HepG2 (cell line): ENCODE measurements around the gene PPFIA2. TPM values are rescaled to one million over a fixed set of nuclear protein-coding genes. Genes with fewer than 3 reads are reported as not detected.

ENCODE experiments used
- ATAC-seq: fragments of 200-7000 bp; cut with Tn5 transposase; 3 replicates; pipeline ENCODE4 v1.9.1; 2020; ENCODE audit warnings: mild to moderate bottlenecking, moderate library complexity
- BruUV-seq: library from RNA; stranded (reverse); fragments of 400-500 nt; replicated peaks from 2 replicates; lab custom pipeline; 2021; lab: Mats Ljungman, UMichigan
- CTCF ChIA-PET: fragments of 300-600 bp; formaldehyde crosslinking; extraction: SDS; loops from one replicate; lab custom pipeline; 2021; ENCODE audit warnings: low total read pairs, inconsistent platforms, low intra/inter-chr PET ratio; lab: Yijun Ruan, JAX
- POLR2A ChIA-PET: fragments of 350-600 bp; sonication (Branson Sonifier 250); formaldehyde crosslinking; loops from one replicate; lab custom pipeline; 2020; ENCODE audit warnings: antibody characterized with exemption, inconsistent platforms; lab: Yijun Ruan, JAX
- DNase-seq: peaks from one replicate; pipeline ENCODE4 v3.0.0-alpha.2; 2015; ENCODE audit warnings: low spot score
- FAIRE-seq: peaks from 3 replicates; lab custom pipeline; 2011; peaks lifted over from hg19 to GRCh38; lab: Jason Lieb, UNC
- H2AFZ ChIP-seq: one replicate; pipeline ENCODE4 v1.6.1; 2011; ENCODE audit warnings: low read length, inconsistent platforms
- H3K27ac ChIP-seq: fragments of 300-600 bp; 3 replicates; pipeline ENCODE4 v1.8.0; 2011; ENCODE audit warnings: mixed run types, mild to moderate bottlenecking, mixed read lengths, low read length, inconsistent platforms; ENCODE audit not compliant: insufficient read depth; ENCODE audit errors: extremely low read length
- H3K27me3 ChIP-seq, 2 experiments: fragments of 200-600 bp in 1 of 2; 2 replicates in 1 of 2; 3 replicates in 1 of 2; pipeline versions ENCODE4 v1.6.0 to v1.8.0; 2011; ENCODE audit warnings: low read length in 2 of 2, mild to moderate bottlenecking in 2 of 2, moderate library complexity in 2 of 2, inconsistent platforms in 1 of 2; ENCODE audit not compliant: insufficient read depth in 2 of 2, control insufficient read depth in 1 of 2
- H3K36me3 ChIP-seq, 2 experiments: fragments of 200-600 bp in 1 of 2; replicated peaks in 1 of 2; 2 replicates in 1 of 2; 3 replicates in 1 of 2; pipeline versions ENCODE4 v1.5.1 to v1.8.0; 2011; ENCODE audit warnings: low read length in 2 of 2, inconsistent platforms in 1 of 2; ENCODE audit not compliant: insufficient read depth in 2 of 2, control insufficient read depth in 1 of 2
- H3K4me1 ChIP-seq: 2 replicates; pipeline ENCODE4 v1.5.1; 2012; ENCODE audit warnings: low read length, inconsistent platforms; ENCODE audit not compliant: insufficient read depth
- H3K4me2 ChIP-seq: 2 replicates; pipeline ENCODE4 v1.6.0; 2011; ENCODE audit warnings: low read depth, low read length, inconsistent platforms
- H3K4me3 ChIP-seq, 3 experiments: fragments of 200-600 bp in 1 of 3; sonication (generic), shearing (Covaris generic) in 1 of 3; replicated peaks in 1 of 3; 2 replicates each; pipeline ENCODE4 v1.5.1; 2011 to 2016; ENCODE audit warnings: low read length in 3 of 3, inconsistent platforms in 2 of 3, low read depth in 2 of 3, mild to moderate bottlenecking in 2 of 3, control low read depth in 1 of 3, mixed read lengths in 1 of 3; ENCODE audit not compliant: insufficient read depth in 1 of 3
- H3K79me2 ChIP-seq: one replicate; pipeline ENCODE4 v1.6.1; 2011; ENCODE audit warnings: low read length, inconsistent platforms; ENCODE audit not compliant: insufficient read depth
- H3K9ac ChIP-seq: 2 replicates; pipeline ENCODE4 v1.6.0; 2011; ENCODE audit warnings: mild to moderate bottlenecking, low read depth, low read length, inconsistent platforms; ENCODE audit not compliant: insufficient read depth
- H3K9me3 ChIP-seq: 2 replicates; pipeline ENCODE4 v1.5.1; 2012; ENCODE audit warnings: mild to moderate bottlenecking, low read length
- H4K20me1 ChIP-seq: 2 replicates; pipeline ENCODE4 v1.6.0; 2011; ENCODE audit warnings: inconsistent platforms, mild to moderate bottlenecking, low read length, moderate library complexity; ENCODE audit not compliant: insufficient read depth
- IKZF4 ChIP-seq: sonication (generic); formaldehyde crosslinking; IDR thresholded peaks from 2 replicates; pipeline ENCODE4 v1.5.1; 2020; ENCODE audit warnings: borderline replicate concordance, mild to moderate bottlenecking, low read depth, missing genetic modification reagents; ENCODE audit errors: not compliant biosample characterization
- IRX3 ChIP-seq: sonication (generic); formaldehyde crosslinking; IDR thresholded peaks from 2 replicates; pipeline ENCODE4 v1.8.1; 2023; ENCODE audit warnings: mild to moderate bottlenecking, low read depth, missing genetic modification reagents, borderline replicate concordance
- ISX ChIP-seq: sonication (generic); formaldehyde crosslinking; conservative IDR thresholded peaks from 2 replicates; pipeline ENCODE4 v1.5.0; 2020; ENCODE audit warnings: missing genetic modification reagents
- MIER2 ChIP-seq: IDR thresholded peaks from 2 replicates; pipeline ENCODE4 v1.6.1; 2016; ENCODE audit warnings: missing biosample characterization, missing genetic modification reagents
- NFE2 ChIP-seq: sonication (generic); formaldehyde crosslinking; IDR thresholded peaks from 2 replicates; pipeline ENCODE4 v1.4.0; 2020; ENCODE audit warnings: missing genetic modification reagents
- SPEN ChIP-seq: sonication (generic); formaldehyde crosslinking; IDR thresholded peaks from 2 replicates; pipeline ENCODE4 v1.5.1; 2020; ENCODE audit warnings: low read depth, mild to moderate bottlenecking, missing genetic modification reagents
- TBX2 ChIP-seq: sonication (generic); formaldehyde crosslinking; IDR thresholded peaks from 2 replicates; pipeline ENCODE4 v1.5.0; 2020; ENCODE audit warnings: missing genetic modification reagents, mild to moderate bottlenecking, borderline replicate concordance
- ZNF251 ChIP-seq: sonication (generic); formaldehyde crosslinking; IDR thresholded peaks from 2 replicates; pipeline ENCODE4 v1.9.0; 2021; ENCODE audit warnings: mild to moderate bottlenecking, missing genetic modification reagents
- WGBS: methylation state at CpG from one replicate; pipeline ENCODE4 v1.1.6; 2017; ENCODE audit warnings: low lambda C conversion rate; 5-methylcytosine and 5-hydroxymethylcytosine counted together
- in situ Hi-C: cut with HindIII; loops from 2 replicates; pipeline ENCODE4 v1.10.0; 2017; ENCODE audit warnings: low pct_unique_long_range_greater_than_20kb; ENCODE audit not compliant: extremely low pct_ligation_motif_present
- intact Hi-C: fragments of 100-400 bp; cut with micrococcal nuclease; formaldehyde crosslinking; loops from one replicate; pipeline ENCODE4 v1.10.0; 2022; ENCODE audit not compliant: unreplicated experiment
- polyA plus RNA-seq, 8 experiments: library from polyadenylated mRNA; depleted of rRNA in 3 of 8; stranded (reverse) in 7 of 8; unstranded in 1 of 8; fragments of >200 nt; fragmentation: Illumina TruSeq in 4 of 8; extraction: Trizol in 4 of 8; gene quantifications; 2 replicates each; pipeline versions ENCODE4 v1.2.1 to v1.2.3, GENCODE V29; 2011 to 2016; ENCODE audit warnings: low read depth in 4 of 8, missing spikeins in 1 of 8, mixed read lengths in 1 of 8; ENCODE audit not compliant: insufficient read depth in 1 of 8
- total RNA-seq, 5 experiments: library from RNA; depleted of rRNA; stranded (reverse); fragments of >200 nt; fragmentation: Illumina TruSeq; extraction: Trizol; gene quantifications; 2 replicates each; pipeline ENCODE4 v1.2.3, GENCODE V29; 2016; ENCODE audit warnings: low read depth in 1 of 5
- TF ChIP-seq, protein P1 (sequence below): sonication (generic); formaldehyde crosslinking; IDR thresholded peaks from 2 replicates; pipeline ENCODE4 v1.5.0; 2020; ENCODE audit warnings: mild to moderate bottlenecking, missing genetic modification reagents, moderate library complexity
- TF ChIP-seq, protein P2 (sequence below): sonication (generic); formaldehyde crosslinking; IDR thresholded peaks from 2 replicates; pipeline ENCODE4 v1.4.0; 2020; ENCODE audit warnings: missing genetic modification reagents, borderline replicate concordance
- TF ChIP-seq, protein P3 (sequence below): sonication (generic); formaldehyde crosslinking; IDR thresholded peaks from 2 replicates; pipeline ENCODE4 v1.4.0; 2020; ENCODE audit warnings: missing genetic modification reagents
- TF ChIP-seq, protein P4 (sequence below): sonication (generic); formaldehyde crosslinking; IDR thresholded peaks from 2 replicates; pipeline ENCODE4 v1.4.0; 2020; ENCODE audit warnings: missing genetic modification reagents, mild to moderate bottlenecking, borderline replicate concordance
- TF ChIP-seq, protein P5 (sequence below): IDR thresholded peaks from 2 replicates; pipeline ENCODE4 v1.6.1; 2016; ENCODE audit warnings: missing compliant biosample characterization, missing genetic modification reagents, borderline replicate concordance

PPFIA2 gene
- total and polyA plus RNA-seq, 2 of the 13 experiments (the other 11 are each of a cell fraction or from before 2014, with no cell fraction given) = 0.05 TPM; not detected in 1

DNA sequence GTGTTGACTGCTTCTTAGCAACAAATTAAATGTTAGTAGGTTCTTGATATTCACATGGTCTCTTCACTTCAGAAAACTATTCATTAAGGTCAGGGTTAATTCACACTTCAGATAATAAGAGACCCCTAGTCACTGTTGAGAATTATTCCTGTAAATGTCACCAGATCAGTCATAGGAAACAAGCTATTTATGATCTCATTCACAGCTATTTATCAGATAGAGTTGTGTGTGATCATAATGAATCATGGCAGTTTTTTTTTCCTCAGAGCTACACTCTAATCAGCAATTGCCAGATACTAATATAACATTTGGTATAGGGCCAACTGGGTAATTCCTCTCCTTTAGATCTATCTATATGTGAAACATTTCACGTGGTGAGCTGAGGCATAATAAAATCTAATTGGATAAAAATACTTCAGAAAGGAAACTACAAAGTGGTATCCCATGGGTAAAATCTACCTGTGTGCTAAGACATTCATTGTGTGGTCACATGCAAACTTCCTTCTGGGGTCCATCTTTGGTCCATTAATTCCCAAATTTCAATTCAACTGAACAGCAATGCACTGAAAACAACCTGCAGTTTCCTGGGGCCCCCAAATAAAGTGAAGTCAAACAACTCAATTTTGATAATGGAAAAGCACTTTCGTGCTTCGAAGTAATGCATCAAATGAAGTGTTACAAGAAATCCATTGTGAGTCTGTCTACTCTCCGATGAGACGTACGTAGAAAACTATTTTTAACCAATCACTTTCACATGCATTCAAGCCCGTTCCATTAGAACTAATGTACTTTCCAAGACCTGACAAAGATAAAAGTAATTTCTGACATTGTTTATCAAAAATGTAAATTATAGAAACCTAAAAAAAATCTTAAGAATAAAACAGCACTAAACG is 484.3 kb downstream of the PPFIA2 start:
- H3K9ac ChIP-seq = no peak overlapping the region
- CTCF ChIA-PET = no interaction called here
- FAIRE-seq (no peak), ATAC-seq (no peak), DNase-seq (no peak)
- no peaks in the 10 kb centered on the region for H3K79me2 ChIP-seq
- H3K4me2 ChIP-seq = no peak overlapping the region
- no peaks in the 10 kb centered on the region for H3K4me1 ChIP-seq
- H3K27me3 ChIP-seq = no peaks in the 10 kb centered on the region
- H2AFZ ChIP-seq = no peak overlapping the region
- POLR2A ChIA-PET = no interaction called here
- no peaks in the 10 kb centered on the region for H4K20me1 ChIP-seq
- no peak overlapping the region for H3K27ac ChIP-seq
- H3K9me3 ChIP-seq = no peaks in the 10 kb centered on the region
- H3K36me3 ChIP-seq = no peaks in the 10 kb centered on the region
- 81% methylated on average over 8 of the region's 8 CpGs for WGBS
- in situ Hi-C loops = no loop called here
- intact Hi-C loops = no loop called here
- H3K4me3 ChIP-seq = no peak overlapping the region
- TSS peak; percentile 22 for BruUV-seq
- TF ChIP-seq MIER2 (CRISPR knock-in tag) (no peak), TBX2 (CRISPR knock-in tag) (no peak), ISX (CRISPR knock-in tag) (no peak), ZNF251 (CRISPR knock-in tag) (no peak), NFE2 (CRISPR knock-in tag) (no peak), IRX3 (CRISPR knock-in tag) (no peak), IKZF4 (no peak), SPEN (CRISPR knock-in tag) (no peak)
- TF ChIP-seq, protein P1, sequence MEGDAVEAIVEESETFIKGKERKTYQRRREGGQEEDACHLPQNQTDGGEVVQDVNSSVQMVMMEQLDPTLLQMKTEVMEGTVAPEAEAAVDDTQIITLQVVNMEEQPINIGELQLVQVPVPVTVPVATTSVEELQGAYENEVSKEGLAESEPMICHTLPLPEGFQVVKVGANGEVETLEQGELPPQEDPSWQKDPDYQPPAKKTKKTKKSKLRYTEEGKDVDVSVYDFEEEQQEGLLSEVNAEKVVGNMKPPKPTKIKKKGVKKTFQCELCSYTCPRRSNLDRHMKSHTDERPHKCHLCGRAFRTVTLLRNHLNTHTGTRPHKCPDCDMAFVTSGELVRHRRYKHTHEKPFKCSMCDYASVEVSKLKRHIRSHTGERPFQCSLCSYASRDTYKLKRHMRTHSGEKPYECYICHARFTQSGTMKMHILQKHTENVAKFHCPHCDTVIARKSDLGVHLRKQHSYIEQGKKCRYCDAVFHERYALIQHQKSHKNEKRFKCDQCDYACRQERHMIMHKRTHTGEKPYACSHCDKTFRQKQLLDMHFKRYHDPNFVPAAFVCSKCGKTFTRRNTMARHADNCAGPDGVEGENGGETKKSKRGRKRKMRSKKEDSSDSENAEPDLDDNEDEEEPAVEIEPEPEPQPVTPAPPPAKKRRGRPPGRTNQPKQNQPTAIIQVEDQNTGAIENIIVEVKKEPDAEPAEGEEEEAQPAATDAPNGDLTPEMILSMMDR (CRISPR knock-in tag) = no peak
- TF ChIP-seq, protein P2, sequence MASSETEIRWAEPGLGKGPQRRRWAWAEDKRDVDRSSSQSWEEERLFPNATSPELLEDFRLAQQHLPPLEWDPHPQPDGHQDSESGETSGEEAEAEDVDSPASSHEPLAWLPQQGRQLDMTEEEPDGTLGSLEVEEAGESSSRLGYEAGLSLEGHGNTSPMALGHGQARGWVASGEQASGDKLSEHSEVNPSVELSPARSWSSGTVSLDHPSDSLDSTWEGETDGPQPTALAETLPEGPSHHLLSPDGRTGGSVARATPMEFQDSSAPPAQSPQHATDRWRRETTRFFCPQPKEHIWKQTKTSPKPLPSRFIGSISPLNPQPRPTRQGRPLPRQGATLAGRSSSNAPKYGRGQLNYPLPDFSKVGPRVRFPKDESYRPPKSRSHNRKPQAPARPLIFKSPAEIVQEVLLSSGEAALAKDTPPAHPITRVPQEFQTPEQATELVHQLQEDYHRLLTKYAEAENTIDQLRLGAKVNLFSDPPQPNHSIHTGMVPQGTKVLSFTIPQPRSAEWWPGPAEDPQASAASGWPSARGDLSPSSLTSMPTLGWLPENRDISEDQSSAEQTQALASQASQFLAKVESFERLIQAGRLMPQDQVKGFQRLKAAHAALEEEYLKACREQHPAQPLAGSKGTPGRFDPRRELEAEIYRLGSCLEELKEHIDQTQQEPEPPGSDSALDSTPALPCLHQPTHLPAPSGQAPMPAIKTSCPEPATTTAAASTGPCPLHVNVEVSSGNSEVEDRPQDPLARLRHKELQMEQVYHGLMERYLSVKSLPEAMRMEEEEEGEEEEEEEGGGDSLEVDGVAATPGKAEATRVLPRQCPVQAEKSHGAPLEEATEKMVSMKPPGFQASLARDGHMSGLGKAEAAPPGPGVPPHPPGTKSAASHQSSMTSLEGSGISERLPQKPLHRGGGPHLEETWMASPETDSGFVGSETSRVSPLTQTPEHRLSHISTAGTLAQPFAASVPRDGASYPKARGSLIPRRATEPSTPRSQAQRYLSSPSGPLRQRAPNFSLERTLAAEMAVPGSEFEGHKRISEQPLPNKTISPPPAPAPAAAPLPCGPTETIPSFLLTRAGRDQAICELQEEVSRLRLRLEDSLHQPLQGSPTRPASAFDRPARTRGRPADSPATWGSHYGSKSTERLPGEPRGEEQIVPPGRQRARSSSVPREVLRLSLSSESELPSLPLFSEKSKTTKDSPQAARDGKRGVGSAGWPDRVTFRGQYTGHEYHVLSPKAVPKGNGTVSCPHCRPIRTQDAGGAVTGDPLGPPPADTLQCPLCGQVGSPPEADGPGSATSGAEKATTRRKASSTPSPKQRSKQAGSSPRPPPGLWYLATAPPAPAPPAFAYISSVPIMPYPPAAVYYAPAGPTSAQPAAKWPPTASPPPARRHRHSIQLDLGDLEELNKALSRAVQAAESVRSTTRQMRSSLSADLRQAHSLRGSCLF (CRISPR knock-in tag) = no peak
- TF ChIP-seq, protein P3, sequence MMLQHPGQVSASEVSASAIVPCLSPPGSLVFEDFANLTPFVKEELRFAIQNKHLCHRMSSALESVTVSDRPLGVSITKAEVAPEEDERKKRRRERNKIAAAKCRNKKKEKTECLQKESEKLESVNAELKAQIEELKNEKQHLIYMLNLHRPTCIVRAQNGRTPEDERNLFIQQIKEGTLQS (CRISPR knock-in tag) = no peak
- TF ChIP-seq, protein P4, sequence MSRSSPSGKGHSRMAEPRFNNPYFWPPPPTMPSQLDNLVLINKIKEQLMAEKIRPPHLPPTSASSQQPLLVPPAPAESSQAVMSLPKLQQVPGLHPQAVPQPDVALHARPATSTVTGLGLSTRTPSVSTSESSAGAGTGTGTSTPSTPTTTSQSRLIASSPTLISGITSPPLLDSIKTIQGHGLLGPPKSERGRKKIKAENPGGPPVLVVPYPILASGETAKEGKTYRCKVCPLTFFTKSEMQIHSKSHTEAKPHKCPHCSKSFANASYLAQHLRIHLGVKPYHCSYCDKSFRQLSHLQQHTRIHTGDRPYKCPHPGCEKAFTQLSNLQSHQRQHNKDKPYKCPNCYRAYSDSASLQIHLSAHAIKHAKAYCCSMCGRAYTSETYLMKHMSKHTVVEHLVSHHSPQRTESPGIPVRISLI (CRISPR knock-in tag) = no peak
- TF ChIP-seq, protein P5, sequence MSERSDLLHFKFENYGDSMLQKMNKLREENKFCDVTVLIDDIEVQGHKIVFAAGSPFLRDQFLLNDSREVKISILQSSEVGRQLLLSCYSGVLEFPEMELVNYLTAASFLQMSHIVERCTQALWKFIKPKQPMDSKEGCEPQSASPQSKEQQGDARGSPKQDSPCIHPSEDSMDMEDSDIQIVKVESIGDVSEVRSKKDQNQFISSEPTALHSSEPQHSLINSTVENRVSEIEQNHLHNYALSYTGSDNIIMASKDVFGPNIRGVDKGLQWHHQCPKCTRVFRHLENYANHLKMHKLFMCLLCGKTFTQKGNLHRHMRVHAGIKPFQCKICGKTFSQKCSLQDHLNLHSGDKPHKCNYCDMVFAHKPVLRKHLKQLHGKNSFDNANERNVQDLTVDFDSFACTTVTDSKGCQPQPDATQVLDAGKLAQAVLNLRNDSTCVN (CRISPR knock-in tag) = no peak
